ENCODE data around the gene KLHL29. TPM values are rescaled to one million over a fixed set of nuclear protein-coding genes. Genes with fewer than 3 reads are reported as not detected.

Gene KLHL29
- total RNA-seq, 1 experiment from 2014 or later = 7.7 TPM

GRCh38 chr2:23385748-23386338 lies 864 bp downstream of the KLHL29 start:
- CTCF ChIA-PET = no interaction called here
- peaks cover 11% of the 10 kb centered on the region for H3K4me1 ChIP-seq (ENCODE audit: control insufficient read depth, insufficient read depth, low read length)
- in situ Hi-C loops (cut with HindIII; ENCODE audit: low pct_unique_long_range_greater_than_20kb, low sequenced_read_pairs) = no loop called here
- BruUV-seq (replicated peaks) = no TSS peak
- no peaks in the 10 kb centered on the region; the same call in 1 of the 2 replicates for H3K36me3 ChIP-seq (ENCODE audit: control insufficient read depth, insufficient read depth, low read length)
- intact Hi-C loops (cut with micrococcal nuclease; ENCODE audit: unreplicated experiment) = no loop called here
- H3K9me3 ChIP-seq (ENCODE audit: control insufficient read depth, insufficient read depth, low read depth, low read length) = no peaks in the 10 kb centered on the region
- peaks cover 6% of the 10 kb centered on the region for H3K27me3 ChIP-seq (ENCODE audit: control insufficient read depth, insufficient read depth, low read length)
- DNase-seq (ENCODE audit: low read depth, low spot score) (no peak), ATAC-seq (peak; percentile 37)
- POLR2A ChIA-PET = no interaction called here
- no peak for TF ChIP-seq TCF7L2 (IDR thresholded peaks at IDR 0.05; ENCODE audit: low read depth, low read length)
- TF ChIP-seq POLR2AphosphoS5 (IDR thresholded peaks at IDR 0.05; ENCODE audit: low read depth, low read length) = no peak
- no peak for TF ChIP-seq CTCF (IDR thresholded peaks at IDR 0.05)
- TF ChIP-seq REST (IDR thresholded peaks at IDR 0.05; ENCODE audit: insufficient read depth in 1 of 2, low read depth in 2 of 2, low read length in 1 of 2) = no peak
- TF ChIP-seq SIN3A (IDR thresholded peaks at IDR 0.05; ENCODE audit: borderline replicate concordance, insufficient read depth, low read depth, low read length) = 0 out of 2 replicates have a peak, but pooled peaks have one; percentile 6
- peak overlapping the region; percentile 60 to 70 for H3K4me3 ChIP-seq (ENCODE audit: low read depth in 2 of 2, low read length in 2 of 2)
- H3K27ac ChIP-seq (ENCODE audit: low read length) = peak overlapping the region; percentile 44

- no peak for DNase-seq (ENCODE audit: low read depth, low spot score)
- CTCF ChIA-PET = no interaction called here
- no peaks in the 10 kb centered on the region; the same call in 1 of the 2 replicates for H3K36me3 ChIP-seq (ENCODE audit: control insufficient read depth, insufficient read depth, low read length)
- peak overlapping the region; percentile 44 for H3K27ac ChIP-seq (ENCODE audit: low read length)
- no peak for TF ChIP-seq POLR2AphosphoS5 (IDR thresholded peaks at IDR 0.05; ENCODE audit: low read depth, low read length)
- TF ChIP-seq SIN3A (IDR thresholded peaks at IDR 0.05; ENCODE audit: borderline replicate concordance, insufficient read depth, low read depth, low read length) = no peak
- no peak for TF ChIP-seq REST (IDR thresholded peaks at IDR 0.05; ENCODE audit: insufficient read depth in 1 of 2, low read depth in 2 of 2, low read length in 1 of 2)
- TF ChIP-seq TCF7L2 (IDR thresholded peaks at IDR 0.05; ENCODE audit: low read depth, low read length) = no peak
- no peak for TF ChIP-seq CTCF (IDR thresholded peaks at IDR 0.05)
- H3K4me3 ChIP-seq (ENCODE audit: low read depth in 2 of 2, low read length in 2 of 2) = peak overlapping the region; percentile 60 to 70
- intact Hi-C loops (cut with micrococcal nuclease; ENCODE audit: unreplicated experiment) = no loop called here
- no peaks in the 10 kb centered on the region for H3K9me3 ChIP-seq (ENCODE audit: control insufficient read depth, insufficient read depth, low read depth, low read length)
- H3K4me1 ChIP-seq (ENCODE audit: control insufficient read depth, insufficient read depth, low read length) = peaks cover 6% of the 10 kb centered on the region; the same call in 1 of the 2 replicates
- H3K27me3 ChIP-seq (ENCODE audit: control insufficient read depth, insufficient read depth, low read length) = peaks cover 6% of the 10 kb centered on the region
- BruUV-seq (replicated peaks) = no TSS peak
- in situ Hi-C loops (cut with HindIII; ENCODE audit: low pct_unique_long_range_greater_than_20kb, low sequenced_read_pairs) = no loop called here
- POLR2A ChIA-PET = no interaction called here
- peak; percentile 62 for ATAC-seq
These were observed 1.6 kb downstream of the KLHL29 start for GRCh38 chr2:23386339-23387220.

Data from Panc1 (cell line).